ENCODE measurements around the gene APPL2.

- TF ChIP-seq, protein P1, sequence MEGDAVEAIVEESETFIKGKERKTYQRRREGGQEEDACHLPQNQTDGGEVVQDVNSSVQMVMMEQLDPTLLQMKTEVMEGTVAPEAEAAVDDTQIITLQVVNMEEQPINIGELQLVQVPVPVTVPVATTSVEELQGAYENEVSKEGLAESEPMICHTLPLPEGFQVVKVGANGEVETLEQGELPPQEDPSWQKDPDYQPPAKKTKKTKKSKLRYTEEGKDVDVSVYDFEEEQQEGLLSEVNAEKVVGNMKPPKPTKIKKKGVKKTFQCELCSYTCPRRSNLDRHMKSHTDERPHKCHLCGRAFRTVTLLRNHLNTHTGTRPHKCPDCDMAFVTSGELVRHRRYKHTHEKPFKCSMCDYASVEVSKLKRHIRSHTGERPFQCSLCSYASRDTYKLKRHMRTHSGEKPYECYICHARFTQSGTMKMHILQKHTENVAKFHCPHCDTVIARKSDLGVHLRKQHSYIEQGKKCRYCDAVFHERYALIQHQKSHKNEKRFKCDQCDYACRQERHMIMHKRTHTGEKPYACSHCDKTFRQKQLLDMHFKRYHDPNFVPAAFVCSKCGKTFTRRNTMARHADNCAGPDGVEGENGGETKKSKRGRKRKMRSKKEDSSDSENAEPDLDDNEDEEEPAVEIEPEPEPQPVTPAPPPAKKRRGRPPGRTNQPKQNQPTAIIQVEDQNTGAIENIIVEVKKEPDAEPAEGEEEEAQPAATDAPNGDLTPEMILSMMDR (IDR thresholded peaks at IDR 0.05): no peak
- TF ChIP-seq POLR2A (IDR thresholded peaks at IDR 0.05): no peak
Measured at GRCh38 chr12:105177208-105177607, 58.8 kb downstream of the APPL2 start.

All from esophagus squamous epithelium (tissue), 4 donors.